Measurements from ENCODE around the gene ARHGEF7.

DNA sequence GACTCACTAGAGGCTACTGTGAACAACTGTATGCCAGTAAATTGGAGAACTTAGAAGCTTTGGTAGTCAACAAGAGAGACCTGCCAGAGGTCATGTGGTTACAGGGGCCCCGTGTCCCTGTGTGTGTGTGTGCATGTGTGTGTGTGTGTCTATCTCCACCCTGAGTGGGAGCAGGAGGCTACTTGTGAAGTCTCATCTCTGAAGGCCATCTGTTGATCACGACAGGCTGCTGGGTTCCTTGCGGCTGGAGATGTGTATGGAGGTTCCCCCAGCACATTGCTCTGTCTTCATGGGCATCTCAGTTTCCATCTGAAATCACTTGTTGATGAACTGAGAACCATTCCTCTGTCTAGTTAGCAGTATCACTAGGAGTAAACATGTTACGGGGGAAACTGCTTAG lies 147.2 kb downstream of the ARHGEF7 start:
- TF ChIP-seq, protein P1, sequence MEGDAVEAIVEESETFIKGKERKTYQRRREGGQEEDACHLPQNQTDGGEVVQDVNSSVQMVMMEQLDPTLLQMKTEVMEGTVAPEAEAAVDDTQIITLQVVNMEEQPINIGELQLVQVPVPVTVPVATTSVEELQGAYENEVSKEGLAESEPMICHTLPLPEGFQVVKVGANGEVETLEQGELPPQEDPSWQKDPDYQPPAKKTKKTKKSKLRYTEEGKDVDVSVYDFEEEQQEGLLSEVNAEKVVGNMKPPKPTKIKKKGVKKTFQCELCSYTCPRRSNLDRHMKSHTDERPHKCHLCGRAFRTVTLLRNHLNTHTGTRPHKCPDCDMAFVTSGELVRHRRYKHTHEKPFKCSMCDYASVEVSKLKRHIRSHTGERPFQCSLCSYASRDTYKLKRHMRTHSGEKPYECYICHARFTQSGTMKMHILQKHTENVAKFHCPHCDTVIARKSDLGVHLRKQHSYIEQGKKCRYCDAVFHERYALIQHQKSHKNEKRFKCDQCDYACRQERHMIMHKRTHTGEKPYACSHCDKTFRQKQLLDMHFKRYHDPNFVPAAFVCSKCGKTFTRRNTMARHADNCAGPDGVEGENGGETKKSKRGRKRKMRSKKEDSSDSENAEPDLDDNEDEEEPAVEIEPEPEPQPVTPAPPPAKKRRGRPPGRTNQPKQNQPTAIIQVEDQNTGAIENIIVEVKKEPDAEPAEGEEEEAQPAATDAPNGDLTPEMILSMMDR (conservative IDR thresholded peaks at IDR 0.05; ENCODE audit: low read depth in 2 of 2): no peak
- TF ChIP-seq JUNB (IDR thresholded peaks at IDR 0.05; ENCODE audit: unreplicated experiment) (no peak), EZH2 (IDR thresholded peaks at IDR 0.05; ENCODE audit: low read depth, unreplicated experiment) (no peak), STAT1 (IDR thresholded peaks at IDR 0.05; ENCODE audit: unreplicated experiment) (no peak), POLR2AphosphoS5 (IDR thresholded peaks at IDR 0.05; ENCODE audit: low read depth) (no peak), EZH2phosphoT487 (IDR thresholded peaks at IDR 0.05; ENCODE audit: unreplicated experiment) (no peak), CREB1 (CRISPR knock-in tag; IDR thresholded peaks at IDR 0.05; ENCODE audit: low read depth) (no peak)
- TF ChIP-seq, protein P2, sequence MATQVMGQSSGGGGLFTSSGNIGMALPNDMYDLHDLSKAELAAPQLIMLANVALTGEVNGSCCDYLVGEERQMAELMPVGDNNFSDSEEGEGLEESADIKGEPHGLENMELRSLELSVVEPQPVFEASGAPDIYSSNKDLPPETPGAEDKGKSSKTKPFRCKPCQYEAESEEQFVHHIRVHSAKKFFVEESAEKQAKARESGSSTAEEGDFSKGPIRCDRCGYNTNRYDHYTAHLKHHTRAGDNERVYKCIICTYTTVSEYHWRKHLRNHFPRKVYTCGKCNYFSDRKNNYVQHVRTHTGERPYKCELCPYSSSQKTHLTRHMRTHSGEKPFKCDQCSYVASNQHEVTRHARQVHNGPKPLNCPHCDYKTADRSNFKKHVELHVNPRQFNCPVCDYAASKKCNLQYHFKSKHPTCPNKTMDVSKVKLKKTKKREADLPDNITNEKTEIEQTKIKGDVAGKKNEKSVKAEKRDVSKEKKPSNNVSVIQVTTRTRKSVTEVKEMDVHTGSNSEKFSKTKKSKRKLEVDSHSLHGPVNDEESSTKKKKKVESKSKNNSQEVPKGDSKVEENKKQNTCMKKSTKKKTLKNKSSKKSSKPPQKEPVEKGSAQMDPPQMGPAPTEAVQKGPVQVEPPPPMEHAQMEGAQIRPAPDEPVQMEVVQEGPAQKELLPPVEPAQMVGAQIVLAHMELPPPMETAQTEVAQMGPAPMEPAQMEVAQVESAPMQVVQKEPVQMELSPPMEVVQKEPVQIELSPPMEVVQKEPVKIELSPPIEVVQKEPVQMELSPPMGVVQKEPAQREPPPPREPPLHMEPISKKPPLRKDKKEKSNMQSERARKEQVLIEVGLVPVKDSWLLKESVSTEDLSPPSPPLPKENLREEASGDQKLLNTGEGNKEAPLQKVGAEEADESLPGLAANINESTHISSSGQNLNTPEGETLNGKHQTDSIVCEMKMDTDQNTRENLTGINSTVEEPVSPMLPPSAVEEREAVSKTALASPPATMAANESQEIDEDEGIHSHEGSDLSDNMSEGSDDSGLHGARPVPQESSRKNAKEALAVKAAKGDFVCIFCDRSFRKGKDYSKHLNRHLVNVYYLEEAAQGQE (IDR thresholded peaks at IDR 0.05; ENCODE audit: unreplicated experiment): no peak
- TF ChIP-seq, protein P3, sequence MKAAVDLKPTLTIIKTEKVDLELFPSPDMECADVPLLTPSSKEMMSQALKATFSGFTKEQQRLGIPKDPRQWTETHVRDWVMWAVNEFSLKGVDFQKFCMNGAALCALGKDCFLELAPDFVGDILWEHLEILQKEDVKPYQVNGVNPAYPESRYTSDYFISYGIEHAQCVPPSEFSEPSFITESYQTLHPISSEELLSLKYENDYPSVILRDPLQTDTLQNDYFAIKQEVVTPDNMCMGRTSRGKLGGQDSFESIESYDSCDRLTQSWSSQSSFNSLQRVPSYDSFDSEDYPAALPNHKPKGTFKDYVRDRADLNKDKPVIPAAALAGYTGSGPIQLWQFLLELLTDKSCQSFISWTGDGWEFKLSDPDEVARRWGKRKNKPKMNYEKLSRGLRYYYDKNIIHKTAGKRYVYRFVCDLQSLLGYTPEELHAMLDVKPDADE (IDR thresholded peaks at IDR 0.05): no peak
- TF ChIP-seq, protein P4, sequence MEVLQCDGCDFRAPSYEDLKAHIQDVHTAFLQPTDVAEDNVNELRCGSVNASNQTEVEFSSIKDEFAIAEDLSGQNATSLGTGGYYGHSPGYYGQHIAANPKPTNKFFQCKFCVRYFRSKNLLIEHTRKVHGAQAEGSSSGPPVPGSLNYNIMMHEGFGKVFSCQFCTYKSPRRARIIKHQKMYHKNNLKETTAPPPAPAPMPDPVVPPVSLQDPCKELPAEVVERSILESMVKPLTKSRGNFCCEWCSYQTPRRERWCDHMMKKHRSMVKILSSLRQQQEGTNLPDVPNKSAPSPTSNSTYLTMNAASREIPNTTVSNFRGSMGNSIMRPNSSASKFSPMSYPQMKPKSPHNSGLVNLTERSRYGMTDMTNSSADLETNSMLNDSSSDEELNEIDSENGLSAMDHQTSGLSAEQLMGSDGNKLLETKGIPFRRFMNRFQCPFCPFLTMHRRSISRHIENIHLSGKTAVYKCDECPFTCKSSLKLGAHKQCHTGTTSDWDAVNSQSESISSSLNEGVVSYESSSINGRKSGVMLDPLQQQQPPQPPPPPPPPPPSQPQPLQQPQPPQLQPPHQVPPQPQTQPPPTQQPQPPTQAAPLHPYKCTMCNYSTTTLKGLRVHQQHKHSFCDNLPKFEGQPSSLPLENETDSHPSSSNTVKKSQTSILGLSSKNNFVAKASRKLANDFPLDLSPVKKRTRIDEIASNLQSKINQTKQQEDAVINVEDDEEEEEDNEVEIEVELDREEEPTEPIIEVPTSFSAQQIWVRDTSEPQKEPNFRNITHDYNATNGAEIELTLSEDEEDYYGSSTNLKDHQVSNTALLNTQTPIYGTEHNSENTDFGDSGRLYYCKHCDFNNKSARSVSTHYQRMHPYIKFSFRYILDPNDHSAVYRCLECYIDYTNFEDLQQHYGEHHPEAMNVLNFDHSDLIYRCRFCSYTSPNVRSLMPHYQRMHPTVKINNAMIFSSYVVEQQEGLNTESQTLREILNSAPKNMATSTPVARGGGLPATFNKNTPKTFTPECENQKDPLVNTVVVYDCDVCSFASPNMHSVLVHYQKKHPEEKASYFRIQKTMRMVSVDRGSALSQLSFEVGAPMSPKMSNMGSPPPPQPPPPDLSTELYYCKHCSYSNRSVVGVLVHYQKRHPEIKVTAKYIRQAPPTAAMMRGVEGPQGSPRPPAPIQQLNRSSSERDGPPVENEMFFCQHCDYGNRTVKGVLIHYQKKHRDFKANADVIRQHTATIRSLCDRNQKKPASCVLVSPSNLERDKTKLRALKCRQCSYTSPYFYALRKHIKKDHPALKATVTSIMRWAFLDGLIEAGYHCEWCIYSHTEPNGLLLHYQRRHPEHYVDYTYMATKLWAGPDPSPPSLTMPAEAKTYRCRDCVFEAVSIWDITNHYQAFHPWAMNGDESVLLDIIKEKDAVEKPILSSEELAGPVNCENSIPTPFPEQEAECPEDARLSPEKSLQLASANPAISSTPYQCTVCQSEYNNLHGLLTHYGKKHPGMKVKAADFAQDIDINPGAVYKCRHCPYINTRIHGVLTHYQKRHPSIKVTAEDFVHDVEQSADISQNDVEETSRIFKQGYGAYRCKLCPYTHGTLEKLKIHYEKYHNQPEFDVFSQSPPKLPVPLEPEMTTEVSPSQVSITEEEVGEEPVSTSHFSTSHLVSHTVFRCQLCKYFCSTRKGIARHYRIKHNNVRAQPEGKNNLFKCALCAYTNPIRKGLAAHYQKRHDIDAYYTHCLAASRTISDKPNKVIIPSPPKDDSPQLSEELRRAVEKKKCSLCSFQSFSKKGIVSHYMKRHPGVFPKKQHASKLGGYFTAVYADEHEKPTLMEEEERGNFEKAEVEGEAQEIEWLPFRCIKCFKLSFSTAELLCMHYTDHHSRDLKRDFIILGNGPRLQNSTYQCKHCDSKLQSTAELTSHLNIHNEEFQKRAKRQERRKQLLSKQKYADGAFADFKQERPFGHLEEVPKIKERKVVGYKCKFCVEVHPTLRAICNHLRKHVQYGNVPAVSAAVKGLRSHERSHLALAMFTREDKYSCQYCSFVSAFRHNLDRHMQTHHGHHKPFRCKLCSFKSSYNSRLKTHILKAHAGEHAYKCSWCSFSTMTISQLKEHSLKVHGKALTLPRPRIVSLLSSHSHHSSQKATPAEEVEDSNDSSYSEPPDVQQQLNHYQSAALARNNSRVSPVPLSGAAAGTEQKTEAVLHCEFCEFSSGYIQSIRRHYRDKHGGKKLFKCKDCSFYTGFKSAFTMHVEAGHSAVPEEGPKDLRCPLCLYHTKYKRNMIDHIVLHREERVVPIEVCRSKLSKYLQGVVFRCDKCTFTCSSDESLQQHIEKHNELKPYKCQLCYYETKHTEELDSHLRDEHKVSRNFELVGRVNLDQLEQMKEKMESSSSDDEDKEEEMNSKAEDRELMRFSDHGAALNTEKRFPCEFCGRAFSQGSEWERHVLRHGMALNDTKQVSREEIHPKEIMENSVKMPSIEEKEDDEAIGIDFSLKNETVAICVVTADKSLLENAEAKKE (CRISPR knock-in tag; IDR thresholded peaks at IDR 0.05): no peak

Measured in GM23338 (cell line).